Glutamatergic neuron (in vitro differentiated cells): ENCODE results near the gene DSCAML1. TPM values are rescaled to one million over a fixed set of nuclear protein-coding genes. Genes with fewer than 3 reads are reported as not detected.

ENCODE experiments used
- DNase-seq: peaks from one replicate; pipeline ENCODE4 v3.0.0; 2022
- H3K27ac Mint-ChIP-seq: one replicate; pipeline ENCODE4 v1.8.0; 2020; ENCODE audit warnings: mild to moderate bottlenecking, mixed read lengths, inconsistent platforms; ENCODE audit not compliant: unreplicated experiment
- H3K27me3 Mint-ChIP-seq: one replicate; pipeline ENCODE4 v1.8.0; 2020; ENCODE audit warnings: mild to moderate bottlenecking, moderate library complexity, mixed read lengths, inconsistent platforms; ENCODE audit not compliant: unreplicated experiment
- H3K36me3 Mint-ChIP-seq: one replicate; pipeline ENCODE4 v1.8.0; 2020; ENCODE audit warnings: mild to moderate bottlenecking, mixed read lengths, inconsistent platforms; ENCODE audit not compliant: unreplicated experiment
- H3K4me1 Mint-ChIP-seq: one replicate; pipeline ENCODE4 v1.8.0; 2020; ENCODE audit warnings: mild to moderate bottlenecking, low read depth, mixed read lengths, inconsistent platforms; ENCODE audit not compliant: unreplicated experiment
- H3K4me3 Mint-ChIP-seq: one replicate; pipeline ENCODE4 v1.8.0; 2020; ENCODE audit warnings: mild to moderate bottlenecking, mixed read lengths, inconsistent platforms; ENCODE audit not compliant: unreplicated experiment
- H3K9me3 Mint-ChIP-seq: one replicate; pipeline ENCODE4 v1.8.0; 2020; ENCODE audit warnings: mild to moderate bottlenecking, moderate library complexity, mixed read lengths, inconsistent platforms; ENCODE audit not compliant: unreplicated experiment
- total RNA-seq: library from RNA; stranded (reverse); fragmentation: NEBNext Ultra II Directional; extraction: Animal tissue kit (Norgen Biotek cat#: 25700); gene quantifications from one replicate; pipeline ENCODE4 v1.2.1, GENCODE V29; 2021; ENCODE audit not compliant: unreplicated experiment
- TF ChIP-seq, protein P1 (sequence below): fragments of 200-600 bp; sonication (generic); IDR thresholded peaks from one replicate; pipeline ENCODE4 v1.5.0; 2021; ENCODE audit not compliant: partially characterized antibody, unreplicated experiment

Gene DSCAML1
- total RNA-seq, 1 donor from 2014 or later = 0.07 TPM

DNA sequence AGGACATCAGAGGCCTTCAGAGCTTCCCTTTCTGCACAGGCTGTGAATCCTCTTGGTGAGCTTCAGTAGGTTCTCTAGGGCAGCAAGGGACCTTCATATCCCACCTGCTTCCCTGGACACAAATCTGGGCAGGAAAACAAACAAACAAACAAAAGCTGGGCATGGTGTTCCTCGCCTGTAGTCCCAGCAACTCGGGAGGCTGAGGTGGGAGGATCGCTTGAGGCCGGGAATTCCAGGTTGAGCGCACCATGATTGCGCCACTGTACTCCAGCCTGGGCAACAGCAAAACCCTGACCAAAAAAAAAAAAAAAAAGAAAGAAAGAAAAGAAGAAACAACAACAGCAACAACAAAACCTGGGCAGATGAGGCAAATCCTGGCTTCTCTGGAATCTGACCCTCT, 376.4 kb downstream of the DSCAML1 start:
- H3K27ac Mint-ChIP-seq = no peak overlapping the region
- peaks cover 5% of the 10 kb centered on the region for H3K9me3 Mint-ChIP-seq
- TF ChIP-seq, protein P1, sequence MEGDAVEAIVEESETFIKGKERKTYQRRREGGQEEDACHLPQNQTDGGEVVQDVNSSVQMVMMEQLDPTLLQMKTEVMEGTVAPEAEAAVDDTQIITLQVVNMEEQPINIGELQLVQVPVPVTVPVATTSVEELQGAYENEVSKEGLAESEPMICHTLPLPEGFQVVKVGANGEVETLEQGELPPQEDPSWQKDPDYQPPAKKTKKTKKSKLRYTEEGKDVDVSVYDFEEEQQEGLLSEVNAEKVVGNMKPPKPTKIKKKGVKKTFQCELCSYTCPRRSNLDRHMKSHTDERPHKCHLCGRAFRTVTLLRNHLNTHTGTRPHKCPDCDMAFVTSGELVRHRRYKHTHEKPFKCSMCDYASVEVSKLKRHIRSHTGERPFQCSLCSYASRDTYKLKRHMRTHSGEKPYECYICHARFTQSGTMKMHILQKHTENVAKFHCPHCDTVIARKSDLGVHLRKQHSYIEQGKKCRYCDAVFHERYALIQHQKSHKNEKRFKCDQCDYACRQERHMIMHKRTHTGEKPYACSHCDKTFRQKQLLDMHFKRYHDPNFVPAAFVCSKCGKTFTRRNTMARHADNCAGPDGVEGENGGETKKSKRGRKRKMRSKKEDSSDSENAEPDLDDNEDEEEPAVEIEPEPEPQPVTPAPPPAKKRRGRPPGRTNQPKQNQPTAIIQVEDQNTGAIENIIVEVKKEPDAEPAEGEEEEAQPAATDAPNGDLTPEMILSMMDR = no peak
- H3K4me3 Mint-ChIP-seq = no peak overlapping the region
- peaks cover 3% of the 10 kb centered on the region for H3K4me1 Mint-ChIP-seq
- no peaks in the 10 kb centered on the region for H3K27me3 Mint-ChIP-seq
- no peaks in the 10 kb centered on the region for H3K36me3 Mint-ChIP-seq
- no peak for DNase-seq

- no peak for DNase-seq
- Mint-ChIP-seq H3K27me3 (no peaks in the 10 kb centered on the region), H3K4me1 (peaks cover 3% of the 10 kb centered on the region), H3K27ac (no peak overlapping the region), H3K4me3 (no peak overlapping the region), H3K9me3 (peaks cover 5% of the 10 kb centered on the region), H3K36me3 (no peaks in the 10 kb centered on the region)
- TF ChIP-seq, protein P1 = no peak
Observed at GRCh38 chr11:117420143-117420485, 376.9 kb downstream of the DSCAML1 start.

- peaks cover under 1% of the 10 kb centered on the region for H3K9me3 Mint-ChIP-seq
- H3K27ac Mint-ChIP-seq = no peak overlapping the region
- H3K4me3 Mint-ChIP-seq = no peak overlapping the region
Observed at GRCh38 chr11:117419482-117420142, 377.4 kb downstream of the DSCAML1 start.

DNA sequence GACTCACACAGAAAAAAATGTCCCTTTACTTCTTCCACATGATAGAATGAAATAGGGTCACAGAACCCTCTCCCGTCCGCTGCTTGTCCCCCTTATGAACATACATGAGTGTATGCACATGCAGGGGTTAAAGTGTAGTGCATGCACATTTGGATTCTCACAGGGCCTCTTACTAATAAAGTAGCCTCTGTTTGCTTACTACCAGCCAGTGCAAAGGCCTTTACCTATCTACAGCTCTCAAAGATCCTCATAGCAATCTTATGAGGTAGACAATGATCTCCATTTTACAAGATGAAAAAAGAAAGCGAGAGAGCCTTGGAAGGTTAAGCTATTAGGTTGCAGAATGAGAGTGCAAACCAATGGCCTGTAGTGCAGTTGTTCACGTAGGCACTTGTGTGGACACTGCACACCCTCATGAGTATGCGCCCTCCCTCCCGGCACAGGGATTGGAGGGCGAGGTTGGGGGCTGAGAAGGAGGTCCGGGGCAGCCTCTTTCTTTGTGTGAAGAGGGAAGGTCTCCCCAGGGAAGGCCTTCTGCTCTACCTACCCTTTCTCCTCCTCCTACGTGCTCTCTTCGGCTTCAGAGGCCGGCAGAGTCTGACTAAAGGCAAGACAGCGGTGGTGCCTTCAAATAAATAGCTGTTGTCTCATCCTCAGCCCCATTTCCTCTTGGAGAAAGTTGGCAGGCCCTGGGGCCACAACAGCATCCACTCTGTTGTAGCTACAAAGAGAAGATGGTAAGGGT, 378.1 kb downstream of the DSCAML1 start:
- Mint-ChIP-seq H3K36me3 (no peaks in the 10 kb centered on the region), H3K27me3 (no peaks in the 10 kb centered on the region), H3K4me3 (no peak overlapping the region), H3K9me3 (no peaks in the 10 kb centered on the region), H3K4me1 (no peaks in the 10 kb centered on the region), H3K27ac (no peak overlapping the region)
- no peak for DNase-seq
- TF ChIP-seq, protein P1 = no peak

More at GRCh38 chr11:117419482-117420142, 377.4 kb downstream of the DSCAML1 start:
- no peaks in the 10 kb centered on the region for H3K36me3 Mint-ChIP-seq
- H3K27me3 Mint-ChIP-seq = no peaks in the 10 kb centered on the region
- H3K4me1 Mint-ChIP-seq = no peaks in the 10 kb centered on the region
- TF ChIP-seq, protein P1 = no peak
- no peak for DNase-seq

DNA sequence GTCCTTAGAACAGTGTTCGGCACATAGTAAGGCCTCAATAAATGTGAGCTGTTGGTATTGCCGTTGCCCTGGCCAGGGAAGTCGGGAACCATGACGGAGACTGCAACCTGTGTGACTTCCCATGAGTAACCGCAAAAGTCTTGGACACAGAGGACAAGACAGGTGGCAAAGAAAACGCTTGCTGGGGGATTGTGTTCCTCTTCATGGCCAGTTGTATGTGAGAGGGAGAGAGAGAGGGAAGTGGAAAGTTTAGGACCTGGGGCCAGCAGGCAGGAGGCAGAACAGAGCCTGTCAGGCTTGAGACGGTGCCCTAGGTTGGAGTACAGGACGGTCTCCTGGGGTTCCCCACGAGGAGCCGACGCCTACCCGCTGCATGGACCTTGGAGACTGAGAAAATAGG, 379.2 kb downstream of the DSCAML1 start:
- H3K36me3 Mint-ChIP-seq = no peaks in the 10 kb centered on the region
- H3K27ac Mint-ChIP-seq = no peak overlapping the region
- H3K4me3 Mint-ChIP-seq = no peak overlapping the region
- DNase-seq = no peak
- TF ChIP-seq, protein P1 = no peak
- peaks cover 3% of the 10 kb centered on the region for H3K9me3 Mint-ChIP-seq
- H3K27me3 Mint-ChIP-seq = no peaks in the 10 kb centered on the region
- no peaks in the 10 kb centered on the region for H3K4me1 Mint-ChIP-seq
